RWPE2 (cell line): Measurements from ENCODE around the gene LMX1B.

Experiments used
- ATAC-seq: fragments of 200-7000 bp; cut with Tn5 transposase; 3 replicates; pipeline ENCODE4 v1.9.1; 2021; ENCODE audit warnings: low read depth
- DNase-seq: peaks from one replicate; pipeline ENCODE4 v3.0.0-alpha.2; 2020; ENCODE audit warnings: low spot score
- H3K27ac ChIP-seq: fragments of 450-650 bp; 2 replicates; pipeline ENCODE4 v1.5.1; 2017; ENCODE audit warnings: mild to moderate bottlenecking; ENCODE audit not compliant: poor library complexity, severe bottlenecking
- H3K27me3 ChIP-seq: fragments of 250-450 bp; sonication (Bioruptor Pico); 2 replicates; pipeline ENCODE4 v1.5.1; 2021; ENCODE audit warnings: mild to moderate bottlenecking, moderate library complexity; ENCODE audit not compliant: insufficient read depth, poor library complexity, severe bottlenecking
- H3K36me3 ChIP-seq: fragments of 250-450 bp; sonication (Bioruptor Pico); 2 replicates; pipeline ENCODE4 v1.5.1; 2020; ENCODE audit warnings: low read depth, mild to moderate bottlenecking, moderate library complexity
- H3K4me1 ChIP-seq: fragments of 250-450 bp; sonication (Bioruptor Pico); 2 replicates; pipeline ENCODE4 v1.5.1; 2021; ENCODE audit warnings: mild to moderate bottlenecking, moderate library complexity; ENCODE audit not compliant: insufficient read depth, poor library complexity, severe bottlenecking
- H3K4me3 ChIP-seq: fragments of 250-450 bp; sonication (Bioruptor Pico); 2 replicates; pipeline ENCODE4 v1.5.1; 2021; ENCODE audit warnings: mild to moderate bottlenecking, moderate library complexity; ENCODE audit not compliant: severe bottlenecking
- H3K9me3 ChIP-seq: fragments of 250-450 bp; sonication (Bioruptor Pico); 2 replicates; pipeline ENCODE4 v1.5.1; 2021; ENCODE audit warnings: mild to moderate bottlenecking, moderate library complexity; ENCODE audit not compliant: severe bottlenecking
- CTCF ChIP-seq: fragments of 450-650 bp; IDR thresholded peaks from one replicate; pipeline ENCODE4 v1.5.1; 2017; ENCODE audit warnings: mild to moderate bottlenecking, moderate library complexity; ENCODE audit not compliant: poor library complexity, severe bottlenecking

The LMX1B gene

GRCh38 chr9:126684965-126685465 lies 71.3 kb downstream of the LMX1B start:
- no peaks in the 10 kb centered on the region for H3K9me3 ChIP-seq
- peaks cover 12% of the 10 kb centered on the region for H3K4me1 ChIP-seq
- H3K27me3 ChIP-seq, result peaks cover 3% of the 10 kb centered on the region
- no peak overlapping the region for H3K27ac ChIP-seq
- DNase-seq (no peak), ATAC-seq (no peak)
- no peaks in the 10 kb centered on the region for H3K36me3 ChIP-seq
- H3K4me3 ChIP-seq, result no peak overlapping the region
- TF ChIP-seq CTCF, result no peak

DNA sequence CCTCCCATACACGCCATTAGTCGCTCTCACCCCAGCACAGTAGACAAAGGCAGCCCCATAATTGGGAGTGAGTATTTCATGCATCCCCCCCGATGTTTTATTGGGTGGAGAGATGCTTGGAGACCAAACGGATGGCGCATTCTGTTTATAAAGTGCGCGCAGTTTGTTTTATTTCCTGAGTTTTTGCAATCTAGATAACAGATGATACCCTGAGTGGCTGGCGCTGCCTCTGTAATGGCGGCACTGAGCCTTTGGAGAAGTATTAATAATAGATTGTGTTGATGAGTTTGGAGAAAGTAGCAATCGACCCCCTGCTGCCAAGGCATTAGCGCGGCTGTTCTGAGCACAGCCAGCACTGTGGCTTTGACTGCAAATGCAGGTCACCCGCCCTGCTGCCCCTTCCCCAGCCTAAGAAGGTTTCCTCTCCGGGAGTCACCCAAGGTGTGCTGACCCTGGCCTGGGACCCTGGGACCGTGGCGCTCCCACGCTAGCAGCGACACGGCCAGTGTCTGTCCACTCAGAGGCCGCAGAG lies 74.3 kb downstream of the LMX1B start:
- Histone ChIP-seq H3K27ac (no peak overlapping the region), H3K4me1 (peaks cover 12% of the 10 kb centered on the region), H3K27me3 (no peaks in the 10 kb centered on the region), H3K9me3 (no peaks in the 10 kb centered on the region), H3K4me3 (no peak overlapping the region), H3K36me3 (no peaks in the 10 kb centered on the region)
- no peak for ATAC-seq
- DNase-seq, result no peak
- TF ChIP-seq CTCF, result no peak

DNA sequence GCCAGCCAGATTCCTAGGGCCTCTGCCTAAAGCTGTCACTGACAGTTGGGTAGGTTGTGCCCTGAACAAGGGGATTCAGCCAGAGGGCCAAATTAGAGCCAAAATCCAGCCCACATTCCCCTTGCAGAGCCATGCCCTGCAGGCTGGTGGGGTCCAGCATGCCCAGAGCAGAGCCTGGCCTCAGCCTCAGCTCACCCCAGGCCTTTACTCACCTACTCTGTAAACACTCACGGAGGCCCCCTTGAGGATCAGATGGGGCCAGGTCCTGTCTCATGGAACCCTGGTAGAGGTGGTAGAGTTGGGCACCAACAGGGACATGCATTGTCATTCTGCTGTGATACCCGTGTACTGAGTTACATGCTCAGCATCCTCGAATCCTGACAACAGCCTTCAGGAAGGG lies 74.9 kb downstream of the LMX1B start:
- DNase-seq (no peak), ATAC-seq (no peak)
- Histone ChIP-seq H3K4me3 (no peak overlapping the region), H3K4me1 (peaks cover 9% of the 10 kb centered on the region), H3K27ac (no peak overlapping the region), H3K9me3 (no peaks in the 10 kb centered on the region), H3K27me3 (no peaks in the 10 kb centered on the region), H3K36me3 (no peaks in the 10 kb centered on the region)
- TF ChIP-seq CTCF, result no peak

DNA sequence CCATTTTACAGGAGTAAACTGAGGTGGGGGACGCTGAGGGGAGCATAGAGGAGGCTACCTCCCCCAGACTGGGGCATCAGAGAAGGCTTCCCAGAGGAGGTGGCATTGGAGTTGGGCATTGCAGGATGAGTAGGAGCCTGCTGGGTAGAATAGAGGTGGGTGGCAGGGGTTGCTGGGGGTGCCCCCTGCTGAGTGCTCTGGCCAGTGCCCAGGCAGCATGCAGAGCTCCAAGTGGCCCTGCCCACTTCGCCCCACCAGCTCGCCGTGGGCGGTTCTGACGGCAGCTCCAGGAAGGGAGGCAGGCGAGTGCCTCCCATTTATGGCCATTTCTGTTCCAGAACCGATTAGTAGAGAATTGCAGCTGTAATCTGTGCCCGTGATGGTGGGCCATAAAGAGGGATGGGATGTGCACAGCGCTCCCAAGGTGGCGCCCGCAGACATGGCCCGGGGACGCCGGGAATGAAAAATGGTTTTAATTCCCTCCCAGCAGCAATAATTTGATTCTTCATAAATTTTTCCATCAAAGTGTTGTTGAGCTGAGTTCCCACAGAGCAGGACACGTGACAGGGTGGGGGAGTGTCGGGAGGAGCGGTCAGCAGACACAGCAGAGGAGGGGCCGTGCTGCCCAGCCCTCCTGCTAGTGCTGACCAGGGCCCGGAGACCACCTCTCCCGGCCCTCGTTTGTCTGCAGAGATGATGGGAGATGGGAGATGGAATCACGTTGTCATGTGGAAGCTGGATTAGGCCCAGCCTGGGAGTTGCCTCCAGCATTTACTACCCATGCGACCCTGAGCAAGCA lies 75.5 kb downstream of the LMX1B start:
- DNase-seq, result no peak
- ATAC-seq, result no peak
- H3K36me3 ChIP-seq, result no peaks in the 10 kb centered on the region
- H3K9me3 ChIP-seq, result no peaks in the 10 kb centered on the region
- no peaks in the 10 kb centered on the region for H3K27me3 ChIP-seq
- TF ChIP-seq CTCF, result no peak
- H3K4me1 ChIP-seq, result peaks cover 7% of the 10 kb centered on the region
- H3K27ac ChIP-seq, result no peak overlapping the region
- no peak overlapping the region for H3K4me3 ChIP-seq
